A549 (cell line): Measurements from ENCODE around the gene IFT88. TPM values are rescaled to one million over a fixed set of nuclear protein-coding genes. Genes with fewer than 3 reads are reported as not detected.

ENCODE experiments used
- ATAC-seq, 2 experiments: fragments of 200-7000 bp in 1 of 2; fragments of >200 bp in 1 of 2; cut with Nextera tagmentation in 1 of 2; cut with Tn5 transposase in 1 of 2; 3 replicates each; pipeline versions ENCODE4 v1.8.0 to v1.9.1; 2018 to 2020; ENCODE audit warnings: mild to moderate bottlenecking in 1 of 2, moderate library complexity in 1 of 2
- CTCF ChIA-PET: fragments of 300-600 bp; sonication (Branson Sonifier 250); formaldehyde crosslinking; extraction: SDS; loops from one replicate; lab custom pipeline; 2021; ENCODE audit warnings: antibody characterized with exemption, inconsistent platforms; lab: Yijun Ruan, JAX
- POLR2A ChIA-PET: fragments of 350-600 bp; formaldehyde crosslinking; extraction: SDS; loops from one replicate; lab custom pipeline; 2021; ENCODE audit warnings: antibody characterized with exemption, inconsistent platforms; lab: Yijun Ruan, JAX
- DNase-seq, 2 experiments: peaks; one replicate each; pipeline versions ENCODE4 v3.0.0 to v3.0.0-alpha.2; 2011 to 2016; ENCODE audit warnings: low read depth in 1 of 2, low spot score in 1 of 2
- FAIRE-seq: peaks from 2 replicates; lab custom pipeline; 2011; peaks lifted over from hg19 to GRCh38; lab: Jason Lieb, UNC
- H3K27ac ChIP-seq, 2 experiments: fragments of >200 bp; sonication (Bioruptor Twin); formaldehyde crosslinking; 3 replicates each; pipeline ENCODE4 v1.5.1; 2016 to 2017
- H3K4me1 ChIP-seq: fragments of >200 bp; sonication (Bioruptor Twin); formaldehyde crosslinking; 3 replicates; pipeline ENCODE4 v1.6.1; 2016
- H3K4me2 ChIP-seq: fragments of >200 bp; sonication (Bioruptor Twin); formaldehyde crosslinking; 3 replicates; pipeline ENCODE4 v1.6.1; 2016
- H3K4me3 ChIP-seq: fragments of >200 bp; sonication (Bioruptor Twin); formaldehyde crosslinking; 3 replicates; pipeline ENCODE4 v1.5.1; 2016
- H3K9me3 ChIP-seq: fragments of >200 bp; sonication (Bioruptor Twin); formaldehyde crosslinking; 3 replicates; pipeline ENCODE4 v1.6.1; 2016
- ATOH8 ChIP-seq: fragments of 250-450 bp; sonication (Bioruptor Pico); IDR thresholded peaks from 2 replicates; pipeline ENCODE4 v1.5.0; 2020; ENCODE audit warnings: low read depth, mild to moderate bottlenecking, moderate library complexity
- BCL3 ChIP-seq: fragments of >200 bp; sonication (Bioruptor Twin); formaldehyde crosslinking; IDR thresholded peaks from 3 replicates; pipeline ENCODE4 v1.6.1; 2016
- BHLHE40 ChIP-seq: IDR thresholded peaks from 2 replicates; pipeline ENCODE4 v1.6.1; 2012; ENCODE audit warnings: low read depth, low read length, inconsistent platforms
- CBX8 ChIP-seq: fragments of 200-600 bp; sonication (generic); IDR thresholded peaks from 2 replicates; pipeline ENCODE4 v1.6.1; 2016
- EP300 ChIP-seq, 2 experiments: fragments of >200 bp; sonication (Bioruptor Twin); formaldehyde crosslinking; IDR thresholded peaks; 2 replicates in 1 of 2; 3 replicates in 1 of 2; pipeline ENCODE4 v1.6.1; 2016 to 2017
- HES2 ChIP-seq: fragments of >200 bp; sonication (Bioruptor Twin); formaldehyde crosslinking; IDR thresholded peaks from 2 replicates; pipeline ENCODE4 v1.6.1; 2016
- HOXB5 ChIP-seq: fragments of 250-450 bp; sonication (Bioruptor Pico); IDR thresholded peaks from 2 replicates; pipeline ENCODE4 v1.5.0; 2020; ENCODE audit warnings: mild to moderate bottlenecking, moderate library complexity
- JUN ChIP-seq, 2 experiments: fragments of >200 bp; sonication (Bioruptor Twin); formaldehyde crosslinking; IDR thresholded peaks; 2 replicates in 1 of 2; 3 replicates in 1 of 2; pipeline ENCODE4 v1.6.1; 2016 to 2017
- JUNB ChIP-seq: fragments of >200 bp; sonication (Bioruptor Twin); formaldehyde crosslinking; IDR thresholded peaks from 2 replicates; pipeline ENCODE4 v1.6.1; 2016
- KDM1A ChIP-seq: fragments of 200-600 bp; sonication (generic); IDR thresholded peaks from 2 replicates; pipeline ENCODE4 v1.6.1; 2016; ENCODE audit warnings: low read depth, mild to moderate bottlenecking
- MAX ChIP-seq: IDR thresholded peaks from 2 replicates; pipeline ENCODE4 v1.6.1; 2012
- MAZ ChIP-seq: fragments of 150-350 bp; IDR thresholded peaks from 2 replicates; pipeline ENCODE4 v1.6.1; 2014; ENCODE audit warnings: antibody characterized with exemption, low read depth, low read length, borderline replicate concordance
- PBX3 ChIP-seq: IDR thresholded peaks from 2 replicates; pipeline ENCODE4 v1.6.1; 2012
- POLR2A ChIP-seq: IDR thresholded peaks from 2 replicates; pipeline ENCODE4 v1.6.1; 2012; ENCODE audit warnings: mild to moderate bottlenecking, low read length
- POLR2AphosphoS2 ChIP-seq: conservative IDR thresholded peaks from 2 replicates; pipeline ENCODE4 v1.6.1; 2012; ENCODE audit warnings: low read length, improper control_type of control experiment, inconsistent platforms
- RARB ChIP-seq: fragments of 250-450 bp; sonication (Bioruptor Pico); IDR thresholded peaks from 2 replicates; pipeline ENCODE4 v1.8.0; 2021; ENCODE audit warnings: mild to moderate bottlenecking, moderate library complexity
- RCOR1 ChIP-seq: fragments of 150-350 bp; IDR thresholded peaks from 2 replicates; pipeline ENCODE4 v1.6.1; 2014; ENCODE audit warnings: antibody characterized with exemption, low read length, low read depth
- REST ChIP-seq: fragments of 200-600 bp; sonication (generic); IDR thresholded peaks from 2 replicates; pipeline ENCODE4 v1.6.1; 2016; ENCODE audit warnings: antibody characterized with exemption, mild to moderate bottlenecking, moderate library complexity
- TFCP2L1 ChIP-seq: fragments of 250-450 bp; sonication (Bioruptor Pico); IDR thresholded peaks from 2 replicates; pipeline ENCODE4 v1.5.0; 2021; ENCODE audit warnings: mild to moderate bottlenecking
- USF2 ChIP-seq: fragments of 450-650 bp; IDR thresholded peaks from 2 replicates; pipeline ENCODE4 v1.6.1; 2014; ENCODE audit warnings: antibody characterized with exemption
- ZC3H11A ChIP-seq: fragments of 450-650 bp; IDR thresholded peaks from 2 replicates; pipeline ENCODE4 v1.6.1; 2014; ENCODE audit warnings: antibody characterized with exemption, mild to moderate bottlenecking
- ZFP36 ChIP-seq: fragments of 450-650 bp; IDR thresholded peaks from 2 replicates; pipeline ENCODE4 v1.6.1; 2014; ENCODE audit warnings: borderline replicate concordance; ENCODE audit not compliant: partially characterized antibody
- ZSCAN20 ChIP-seq: fragments of 250-450 bp; sonication (Bioruptor Pico); IDR thresholded peaks from 2 replicates; pipeline ENCODE4 v1.8.0; 2022; ENCODE audit warnings: mild to moderate bottlenecking, moderate library complexity
- WGBS: methylation state at CpG from one replicate; pipeline ENCODE4 v1.1.6; 2017; ENCODE audit errors: missing lambda C conversion rate; 5-methylcytosine and 5-hydroxymethylcytosine counted together
- polyA plus RNA-seq, 4 experiments: library from polyadenylated mRNA; depleted of rRNA in 3 of 4; stranded (reverse); fragments of >200 nt; fragmentation: RNase III in 1 of 4; extraction: RNeasy Plus Mini Kit Qiagen cat#74134 plus additional on column Dnase treatment in 1 of 4; gene quantifications; 2 replicates in 3 of 4; 3 replicates in 1 of 4; pipeline ENCODE4 v1.2.3, GENCODE V29; 2011 to 2017

The IFT88 gene
- polyA plus RNA-seq, 2 of the 4 experiments (the other 2 are of a cell fraction) = 13.2 to 19.1 TPM

- ATAC-seq = no peak
- Histone ChIP-seq H3K4me1 (no peaks in the 10 kb centered on the region), H3K27ac (no peak overlapping the region), H3K9me3 (no peaks in the 10 kb centered on the region), H3K4me2 (no peak overlapping the region), H3K4me3 (no peak overlapping the region)
- ChIA-PET CTCF (no interaction called here), POLR2A (no interaction called here)
- 93% methylated on average over 4 of the region's 4 CpGs for WGBS
- no peak for DNase-seq
- no peak for FAIRE-seq
- TF ChIP-seq ATOH8 (no peak), KDM1A (no peak), RCOR1 (no peak), HOXB5 (CRISPR knock-in tag) (no peak), TFCP2L1 (no peak), BCL3 (no peak), RARB (CRISPR knock-in tag) (no peak), MAX (no peak), JUN (IDR thresholded peaks at IDR 0.05) (no peak), MAZ (no peak), BHLHE40 (no peak), PBX3 (no peak), ZFP36 (no peak), ZSCAN20 (no peak)
Observed at GRCh38 chr13:20666948-20667347, 100.0 kb downstream of the IFT88 start.

GRCh38 chr13:20667857-20668437 is 101.0 kb downstream of the IFT88 start:
- no peak overlapping the region for H3K4me3 ChIP-seq
- DNase-seq (no peak), FAIRE-seq (no peak), ATAC-seq (no peak)
- H3K4me2 ChIP-seq = no peak overlapping the region
- CTCF ChIA-PET = no interaction called here
- no peak for TF ChIP-seq ZC3H11A
- no peak for TF ChIP-seq JUNB
- no peak for TF ChIP-seq HES2
- no peak for TF ChIP-seq USF2
- TF ChIP-seq REST = no peak
- no peak for TF ChIP-seq POLR2AphosphoS2
- no peak for TF ChIP-seq ATOH8
- no peak for TF ChIP-seq EP300 (IDR thresholded peaks at IDR 0.05)
- no peak for TF ChIP-seq ZSCAN20
- TF ChIP-seq CBX8 = no peak
- TF ChIP-seq ZFP36 = no peak
- TF ChIP-seq POLR2A = no peak
- H3K4me1 ChIP-seq = no peaks in the 10 kb centered on the region
- no peaks in the 10 kb centered on the region for H3K9me3 ChIP-seq
- H3K27ac ChIP-seq = no peak overlapping the region
- WGBS = 66% methylated on average over 3 of the region's 4 CpGs
- POLR2A ChIA-PET = no interaction called here
